H1 (cell line): Measurements from ENCODE around the gene TP53. TPM values are rescaled to one million over a fixed set of nuclear protein-coding genes. Genes with fewer than 3 reads are reported as not detected.

Experiments
- CTCF ChIA-PET: fragments of 300-600 bp; sonication (Branson Sonifier 250); formaldehyde crosslinking; loops from one replicate; lab custom pipeline; 2021; ENCODE audit not compliant: partially characterized antibody; lab: Charles Lee
- POLR2A ChIA-PET: fragments of 300-600 bp; sonication (Branson Sonifier 250); formaldehyde crosslinking; loops from one replicate; lab custom pipeline; 2021; ENCODE audit warnings: inconsistent platforms; ENCODE audit not compliant: partially characterized antibody; lab: Charles Lee
- DNase-seq, 2 experiments: peaks; one replicate each; pipeline versions ENCODE4 v3.0.0 to v3.0.0-alpha.2; 2010 to 2022; ENCODE audit warnings: low spot score in 2 of 2, low read depth in 1 of 2, mixed read lengths in 1 of 2
- FAIRE-seq: peaks from 2 replicates; lab custom pipeline; 2011; peaks lifted over from hg19 to GRCh38; lab: Jason Lieb, UNC
- H2AFZ ChIP-seq: 2 replicates; pipeline ENCODE4 v1.8.1; 2012; ENCODE audit warnings: low read length, inconsistent platforms
- H2AK5ac ChIP-seq: 2 replicates; pipeline ENCODE4 v1.6.1; 2013; ENCODE audit warnings: low read depth, low read length
- H2BK120ac ChIP-seq: replicated peaks from 2 replicates; pipeline ENCODE3; 2013; ENCODE audit warnings: low read depth, low read length, inconsistent platforms
- H2BK12ac ChIP-seq: 2 replicates; pipeline ENCODE4 v1.6.1; 2013; ENCODE audit warnings: low read depth, low read length
- H2BK15ac ChIP-seq: 2 replicates; pipeline ENCODE4 v1.6.1; 2013; ENCODE audit warnings: low read length
- H2BK20ac ChIP-seq: 2 replicates; pipeline ENCODE4 v1.6.1; 2013; ENCODE audit warnings: low read length
- H2BK5ac ChIP-seq: 2 replicates; pipeline ENCODE4 v1.6.1; 2013; ENCODE audit warnings: low read depth, low read length
- H3K14ac ChIP-seq: 2 replicates; pipeline ENCODE4 v1.6.1; 2013; ENCODE audit warnings: inconsistent platforms; ENCODE audit not compliant: insufficient read length
- H3K18ac ChIP-seq: 2 replicates; pipeline ENCODE4 v1.6.1; 2013; ENCODE audit warnings: low read length; ENCODE audit errors: extremely low read depth
- H3K23ac ChIP-seq: 2 replicates; pipeline ENCODE4 v1.6.1; 2013; ENCODE audit warnings: inconsistent platforms; ENCODE audit not compliant: insufficient read length
- H3K23me2 ChIP-seq: 2 replicates; pipeline ENCODE4 v1.6.1; 2013; ENCODE audit warnings: low read depth, low read length
- H3K27ac ChIP-seq: 2 replicates; pipeline ENCODE4 v1.6.1; 2011; ENCODE audit warnings: low read depth, low read length, inconsistent platforms
- H3K27me3 ChIP-seq, 4 experiments: replicated peaks in 1 of 4; 1 replicate in 1 of 4; 2 replicates in 3 of 4; pipeline versions ENCODE4 v1.6.1 to v1.8.1; 2011 to 2013; ENCODE audit warnings: low read length in 3 of 4, mild to moderate bottlenecking in 3 of 4, inconsistent platforms in 2 of 4, mixed read lengths in 2 of 4, moderate library complexity in 1 of 4; ENCODE audit not compliant: control insufficient read depth in 3 of 4, insufficient read depth in 3 of 4; ENCODE audit errors: extremely low read depth in 1 of 4
- H3K36me3 ChIP-seq, 4 experiments: 2 replicates each; pipeline versions ENCODE4 v1.6.1 to v1.8.1; 2011 to 2013; ENCODE audit warnings: mild to moderate bottlenecking in 4 of 4, low read length in 3 of 4, moderate library complexity in 2 of 4, control low read depth in 1 of 4, inconsistent platforms in 1 of 4; ENCODE audit not compliant: insufficient read depth in 4 of 4, control insufficient read depth in 2 of 4
- H3K4ac ChIP-seq: replicated peaks from 2 replicates; pipeline ENCODE3; 2013; ENCODE audit warnings: low read length, low read depth, mixed read lengths, inconsistent platforms; ENCODE audit not compliant: insufficient read length
- H3K4me1 ChIP-seq, 4 experiments: replicated peaks in 1 of 4; 1 replicate in 1 of 4; 2 replicates in 3 of 4; pipeline versions ENCODE4 v1.6.1 to v1.8.1; 2011 to 2013; ENCODE audit warnings: low read length in 3 of 4, inconsistent platforms in 2 of 4, mixed read lengths in 1 of 4; ENCODE audit not compliant: insufficient read depth in 4 of 4, control insufficient read depth in 3 of 4
- H3K4me2 ChIP-seq, 2 experiments: 2 replicates each; pipeline versions ENCODE4 v1.6.1 to v1.8.1; 2011 to 2013; ENCODE audit warnings: low read depth in 2 of 2, low read length in 2 of 2, control low read depth in 1 of 2, inconsistent platforms in 1 of 2, mild to moderate bottlenecking in 1 of 2; ENCODE audit not compliant: insufficient read depth in 1 of 2
- H3K4me3 ChIP-seq, 4 experiments: fragments of 200-600, 300-600 bp in 1 of 4; sonication (generic), shearing (Covaris generic), sonication (Bioruptor Twin) in 1 of 4; 2 replicates each; pipeline versions ENCODE4 v1.5.1 to v1.8.1; 2011 to 2016; ENCODE audit warnings: low read length in 4 of 4, low read depth in 3 of 4, control low read depth in 2 of 4, inconsistent platforms in 2 of 4, mild to moderate bottlenecking in 2 of 4, mixed read lengths in 1 of 4, moderate library complexity in 1 of 4; ENCODE audit not compliant: insufficient read depth in 2 of 4; ENCODE audit errors: extremely low read depth in 1 of 4
- H3K56ac ChIP-seq: replicated peaks from 2 replicates; pipeline ENCODE3; 2013; ENCODE audit warnings: low read depth, mild to moderate bottlenecking, mixed read lengths, low read length, inconsistent platforms; ENCODE audit not compliant: insufficient read length
- H3K79me1 ChIP-seq: 2 replicates; pipeline ENCODE4 v1.6.1; 2013; ENCODE audit warnings: low read depth, low read length, control low read depth
- H3K79me2 ChIP-seq, 2 experiments: 2 replicates each; pipeline versions ENCODE4 v1.6.1 to v1.8.1; 2012 to 2013; ENCODE audit warnings: low read length in 2 of 2, mild to moderate bottlenecking in 2 of 2, inconsistent platforms in 1 of 2; ENCODE audit not compliant: insufficient read depth in 2 of 2, control insufficient read depth in 1 of 2
- H3K9ac ChIP-seq, 4 experiments: replicated peaks in 1 of 4; 1 replicate in 1 of 4; 2 replicates in 3 of 4; pipeline versions ENCODE4 v1.6.1 to v1.8.1; 2011 to 2013; ENCODE audit warnings: low read depth in 3 of 4, low read length in 3 of 4, control low read depth in 2 of 4, mild to moderate bottlenecking in 2 of 4, moderate library complexity in 2 of 4, inconsistent platforms in 1 of 4; ENCODE audit errors: extremely low read depth in 1 of 4
- H3K9me3 ChIP-seq, 2 experiments: 2 replicates each; pipeline versions ENCODE4 v1.6.1 to v1.8.1; 2012 to 2013; ENCODE audit warnings: mild to moderate bottlenecking in 2 of 2, moderate library complexity in 2 of 2, control low read depth in 1 of 2, inconsistent platforms in 1 of 2, low read depth in 1 of 2, low read length in 1 of 2, mixed read lengths in 1 of 2; ENCODE audit not compliant: insufficient read depth in 2 of 2
- H4K20me1 ChIP-seq, 2 experiments: replicated peaks in 1 of 2; 2 replicates each; pipeline versions ENCODE3 to v1.8.1; 2011 to 2013; ENCODE audit warnings: inconsistent platforms in 2 of 2, low read length in 2 of 2, mild to moderate bottlenecking in 1 of 2; ENCODE audit not compliant: insufficient read depth in 2 of 2, control insufficient read depth in 1 of 2
- H4K5ac ChIP-seq: 2 replicates; pipeline ENCODE4 v1.6.1; 2013; ENCODE audit warnings: low read length, low read depth, mixed read lengths, inconsistent platforms; ENCODE audit not compliant: insufficient read length
- H4K8ac ChIP-seq: 2 replicates; pipeline ENCODE4 v1.8.0; 2013; ENCODE audit warnings: mild to moderate bottlenecking, moderate library complexity, low read length, inconsistent platforms; ENCODE audit not compliant: insufficient read depth; ENCODE audit errors: extremely low read depth
- H4K91ac ChIP-seq: replicated peaks from 2 replicates; pipeline ENCODE3; 2013; ENCODE audit warnings: low read length, mixed read lengths, inconsistent platforms; ENCODE audit not compliant: insufficient read length
- BACH1 ChIP-seq: IDR thresholded peaks from 2 replicates; pipeline ENCODE4 v1.6.1; 2012; ENCODE audit warnings: low read length, improper control_type of control experiment
- CHD2 ChIP-seq: IDR thresholded peaks from 2 replicates; pipeline ENCODE4 v1.6.1; 2012; ENCODE audit warnings: low read length, improper control_type of control experiment
- JUND ChIP-seq: IDR thresholded peaks from 2 replicates; pipeline ENCODE4 v1.6.1; 2011; ENCODE audit warnings: mild to moderate bottlenecking, improper control_type of control experiment, low read length
- KDM1A ChIP-seq: fragments of 200-600, 300-600 bp; sonication (generic); IDR thresholded peaks from 2 replicates; pipeline ENCODE4 v1.7.1; 2016; ENCODE audit warnings: mild to moderate bottlenecking, low read length, borderline replicate concordance
- KDM4A ChIP-seq: IDR thresholded peaks from one replicate; pipeline ENCODE4 v1.7.1; 2012; ENCODE audit warnings: low read depth, mild to moderate bottlenecking, moderate library complexity, low read length, inconsistent platforms; ENCODE audit not compliant: severe bottlenecking
- KDM5A ChIP-seq: fragments of 200-600 bp; IDR thresholded peaks from 2 replicates; pipeline ENCODE4 v1.7.1; 2012; ENCODE audit warnings: mild to moderate bottlenecking, low read length, inconsistent platforms, mixed read lengths
- MAFK ChIP-seq: IDR thresholded peaks from 2 replicates; pipeline ENCODE4 v1.6.1; 2012; ENCODE audit warnings: low read depth, mild to moderate bottlenecking, improper control_type of control experiment, low read length
- PHF8 ChIP-seq: fragments of 200-600 bp; sonication (generic); conservative IDR thresholded peaks from 2 replicates; pipeline ENCODE4 v1.7.1; 2012; ENCODE audit warnings: low read depth, mild to moderate bottlenecking, inconsistent platforms, low read length, moderate library complexity
- SIX5 ChIP-seq: IDR thresholded peaks from 2 replicates; pipeline ENCODE4 v1.6.1; 2011; ENCODE audit warnings: mild to moderate bottlenecking, low read depth, low read length
- SRF ChIP-seq: IDR thresholded peaks from 2 replicates; pipeline ENCODE4 v1.6.1; 2011; ENCODE audit warnings: mild to moderate bottlenecking, low read depth, low read length, moderate library complexity
- TAF7 ChIP-seq: optimal IDR thresholded peaks from 2 replicates; pipeline ENCODE3; 2011; ENCODE audit warnings: low read depth, mild to moderate bottlenecking, inconsistent platforms, low read length, moderate library complexity, borderline replicate concordance
- TCF12 ChIP-seq: IDR thresholded peaks from 2 replicates; pipeline ENCODE4 v1.6.1; 2011; ENCODE audit warnings: low read depth, mild to moderate bottlenecking, low read length
- WGBS, 2 experiments: shearing (Covaris generic) in 1 of 2; methylation state at CpG; one replicate each; pipeline versions ENCODE4 v1.1.6 to v1.1.7; 2013 to 2015; ENCODE audit warnings: low lambda C conversion rate in 2 of 2, mixed read lengths in 2 of 2, inconsistent platforms in 1 of 2, low coverage in 1 of 2, missing lambda C conversion rate in 1 of 2; ENCODE audit not compliant: insufficient replicate concordance in 2 of 2, insufficient coverage in 1 of 2, insufficient read length in 1 of 2; ENCODE audit errors: extremely low coverage in 1 of 2, missing lambda C conversion rate in 1 of 2; 5-methylcytosine and 5-hydroxymethylcytosine counted together
- polyA plus RNA-seq, 7 experiments: library from polyadenylated mRNA; depleted of rRNA in 3 of 7; stranded (reverse) in 5 of 7; unstranded in 2 of 7; fragments of >200 nt in 5 of 7; fragments of 200-250 nt in 2 of 7; gene quantifications; 1 replicate in 5 of 7; 2 replicates in 1 of 7; 4 replicates in 1 of 7; pipeline versions ENCODE4 v1.2.1 to v1.2.3, GENCODE V29; 2011 to 2013; ENCODE audit warnings: missing spikeins in 2 of 7, mixed read lengths in 2 of 7
- total RNA-seq: library from RNA; stranded (reverse); fragmentation: NEBNext Ultra II Directional; extraction: Animal tissue kit (Norgen Biotek cat#: 25700); gene quantifications from 2 replicates; pipeline ENCODE4 v1.2.1, GENCODE V29; 2021
- TF ChIP-seq, protein P1 (sequence below): IDR thresholded peaks from 2 replicates; pipeline ENCODE4 v1.6.1; 2012; ENCODE audit warnings: inconsistent platforms
- TF ChIP-seq, protein P2 (sequence below): IDR thresholded peaks from 2 replicates; pipeline ENCODE4 v1.6.1; 2012; ENCODE audit warnings: inconsistent platforms

TP53 gene
- total and polyA plus RNA-seq, 2 of the 8 experiments (the other 6 are each of a cell fraction or from before 2014, with no cell fraction given) = 143 to 198 TPM

DNA sequence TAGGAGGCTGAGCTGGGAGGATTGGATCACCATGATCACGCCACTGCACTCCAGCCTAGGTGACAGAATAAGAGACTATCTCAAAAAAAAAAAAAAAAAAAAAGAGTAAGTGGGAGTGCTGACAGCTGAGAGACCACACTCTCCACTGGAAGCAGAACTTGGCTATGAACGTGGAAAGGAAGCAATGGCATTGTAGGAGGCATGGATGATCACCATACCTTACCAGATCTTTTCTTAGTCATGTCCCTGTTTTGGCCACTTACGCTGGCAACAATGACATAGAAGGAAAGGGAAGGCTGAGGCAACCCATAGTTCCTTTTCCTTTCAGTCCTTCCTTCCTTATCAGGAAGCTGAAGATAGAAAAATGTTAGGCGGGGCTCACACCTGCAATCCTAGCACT, 40.3 kb downstream of the TP53 start:
- 98% methylated on average over 4 of the region's 4 CpGs; no CpG with 5 or more reads in 1 of the 2 experiments for WGBS, 2 experiments
- H2AK5ac ChIP-seq = no peak overlapping the region
- FAIRE-seq (no peak), DNase-seq (no peak)
- no peaks in the 10 kb centered on the region for H3K9me3 ChIP-seq
- no peak overlapping the region for H2BK120ac ChIP-seq
- no peak overlapping the region for H3K18ac ChIP-seq
- no peak overlapping the region for H3K56ac ChIP-seq
- no peak overlapping the region for H4K91ac ChIP-seq
- H3K9ac ChIP-seq = no peak overlapping the region
- no peaks in the 10 kb centered on the region for H3K79me2 ChIP-seq
- H3K79me1 ChIP-seq = no peaks in the 10 kb centered on the region
- no peak overlapping the region for H4K8ac ChIP-seq
- no peak overlapping the region; the same call in 1 of the 2 replicates for H2AFZ ChIP-seq
- H3K4me3 ChIP-seq = no peak overlapping the region
- no peak overlapping the region for H2BK15ac ChIP-seq
- H2BK12ac ChIP-seq = no peak overlapping the region
- no peak overlapping the region for H3K4ac ChIP-seq
- no peak overlapping the region for H3K27ac ChIP-seq
- peaks cover 0 to 7% (median 5%) of the 10 kb centered on the region in 4 experiments; a peak in 5 of 7 replicates for H3K4me1 ChIP-seq
- peaks cover 14% of the 10 kb centered on the region for H3K23me2 ChIP-seq
- H3K4me2 ChIP-seq = no peak overlapping the region
- H3K23ac ChIP-seq = no peak overlapping the region
- no peak overlapping the region for H2BK20ac ChIP-seq
- H3K27me3 ChIP-seq = peaks cover 0 to 4% (median 2%) of the 10 kb centered on the region in 4 experiments; a peak in 3 of 7 replicates
- no peak overlapping the region for H4K5ac ChIP-seq
- POLR2A ChIA-PET = interaction anchor here (58.0 to 79.4 kb wide), 2 partner anchors 7 to 20 kb away, joined by 2272 read pairs; partner anchors contain the start of genes ATP1B2, FXR2, SAT2 and SHBG
- no peaks in the 10 kb centered on the region for H3K36me3 ChIP-seq
- H4K20me1 ChIP-seq = peaks cover 0 to 1% of the 10 kb centered on the region in 2 experiments
- CTCF ChIA-PET = interaction anchor here (0.5 to 18.2 kb wide), 7 partner anchors 14 to 473 kb away, joined by 3 to 211 read pairs (median 6); partner anchors contain the start of genes SAT2, SHBG, TP53 and WRAP53
- H3K14ac ChIP-seq = no peak overlapping the region
- no peak overlapping the region for H2BK5ac ChIP-seq
- no peak for TF ChIP-seq TCF12
- no peak for TF ChIP-seq BACH1
- no peak for TF ChIP-seq KDM4A
- TF ChIP-seq KDM1A = no peak
- no peak for TF ChIP-seq KDM5A
- no peak for TF ChIP-seq SIX5
- TF ChIP-seq SRF = no peak
- no peak for TF ChIP-seq PHF8
- no peak for TF ChIP-seq MAFK
- no peak for TF ChIP-seq TAF7
- TF ChIP-seq CHD2 = no peak
- TF ChIP-seq, protein P1, sequence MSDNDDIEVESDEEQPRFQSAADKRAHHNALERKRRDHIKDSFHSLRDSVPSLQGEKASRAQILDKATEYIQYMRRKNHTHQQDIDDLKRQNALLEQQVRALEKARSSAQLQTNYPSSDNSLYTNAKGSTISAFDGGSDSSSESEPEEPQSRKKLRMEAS = no peak
- TF ChIP-seq JUND = no peak
- TF ChIP-seq, protein P2, sequence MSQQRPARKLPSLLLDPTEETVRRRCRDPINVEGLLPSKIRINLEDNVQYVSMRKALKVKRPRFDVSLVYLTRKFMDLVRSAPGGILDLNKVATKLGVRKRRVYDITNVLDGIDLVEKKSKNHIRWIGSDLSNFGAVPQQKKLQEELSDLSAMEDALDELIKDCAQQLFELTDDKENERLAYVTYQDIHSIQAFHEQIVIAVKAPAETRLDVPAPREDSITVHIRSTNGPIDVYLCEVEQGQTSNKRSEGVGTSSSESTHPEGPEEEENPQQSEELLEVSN = no peak
